Choroid plexus epithelial cell (primary cell): ENCODE results near the gene KIF1A.
A peak's percentile ranks its signal among the peaks of the same experiment; 100 is the strongest.

Experiments used
- DNase-seq: peaks from one replicate; pipeline ENCODE4 v3.0.0-alpha.2; 2010; ENCODE audit warnings: low read depth
- H3K4me3 ChIP-seq: 2 replicates; pipeline ENCODE4 v1.5.1; 2011; ENCODE audit warnings: low read depth, mild to moderate bottlenecking, control low read depth, low read length, moderate library complexity
- TF ChIP-seq, protein P1 (sequence below): conservative IDR thresholded peaks from 2 replicates; pipeline ENCODE4 v1.5.1; 2011; ENCODE audit warnings: low read depth, mild to moderate bottlenecking, control low read depth, inconsistent platforms, low read length, moderate library complexity

Gene KIF1A

DNA sequence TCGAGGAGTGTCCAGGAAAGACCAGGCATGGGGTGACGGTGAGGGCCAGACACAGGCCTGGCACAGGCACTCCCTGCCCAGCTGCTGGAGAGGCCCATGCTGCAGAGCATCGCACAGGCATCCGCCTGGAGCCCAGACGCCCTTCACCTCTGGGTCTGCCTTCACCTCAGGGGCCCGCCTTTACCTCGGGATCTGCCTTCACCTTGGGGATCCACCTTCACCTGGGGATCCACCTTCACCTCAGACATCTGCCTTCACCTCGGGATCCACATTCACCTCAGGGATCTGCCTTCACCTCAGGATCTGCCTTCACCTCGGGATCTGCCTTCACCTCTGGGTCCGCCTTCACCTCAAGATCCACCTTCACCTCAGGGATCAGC, 7.7 kb downstream of the KIF1A start:
- TF ChIP-seq, protein P1, sequence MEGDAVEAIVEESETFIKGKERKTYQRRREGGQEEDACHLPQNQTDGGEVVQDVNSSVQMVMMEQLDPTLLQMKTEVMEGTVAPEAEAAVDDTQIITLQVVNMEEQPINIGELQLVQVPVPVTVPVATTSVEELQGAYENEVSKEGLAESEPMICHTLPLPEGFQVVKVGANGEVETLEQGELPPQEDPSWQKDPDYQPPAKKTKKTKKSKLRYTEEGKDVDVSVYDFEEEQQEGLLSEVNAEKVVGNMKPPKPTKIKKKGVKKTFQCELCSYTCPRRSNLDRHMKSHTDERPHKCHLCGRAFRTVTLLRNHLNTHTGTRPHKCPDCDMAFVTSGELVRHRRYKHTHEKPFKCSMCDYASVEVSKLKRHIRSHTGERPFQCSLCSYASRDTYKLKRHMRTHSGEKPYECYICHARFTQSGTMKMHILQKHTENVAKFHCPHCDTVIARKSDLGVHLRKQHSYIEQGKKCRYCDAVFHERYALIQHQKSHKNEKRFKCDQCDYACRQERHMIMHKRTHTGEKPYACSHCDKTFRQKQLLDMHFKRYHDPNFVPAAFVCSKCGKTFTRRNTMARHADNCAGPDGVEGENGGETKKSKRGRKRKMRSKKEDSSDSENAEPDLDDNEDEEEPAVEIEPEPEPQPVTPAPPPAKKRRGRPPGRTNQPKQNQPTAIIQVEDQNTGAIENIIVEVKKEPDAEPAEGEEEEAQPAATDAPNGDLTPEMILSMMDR: no peak
- no peak overlapping the region for H3K4me3 ChIP-seq
- DNase-seq: no peak

DNA sequence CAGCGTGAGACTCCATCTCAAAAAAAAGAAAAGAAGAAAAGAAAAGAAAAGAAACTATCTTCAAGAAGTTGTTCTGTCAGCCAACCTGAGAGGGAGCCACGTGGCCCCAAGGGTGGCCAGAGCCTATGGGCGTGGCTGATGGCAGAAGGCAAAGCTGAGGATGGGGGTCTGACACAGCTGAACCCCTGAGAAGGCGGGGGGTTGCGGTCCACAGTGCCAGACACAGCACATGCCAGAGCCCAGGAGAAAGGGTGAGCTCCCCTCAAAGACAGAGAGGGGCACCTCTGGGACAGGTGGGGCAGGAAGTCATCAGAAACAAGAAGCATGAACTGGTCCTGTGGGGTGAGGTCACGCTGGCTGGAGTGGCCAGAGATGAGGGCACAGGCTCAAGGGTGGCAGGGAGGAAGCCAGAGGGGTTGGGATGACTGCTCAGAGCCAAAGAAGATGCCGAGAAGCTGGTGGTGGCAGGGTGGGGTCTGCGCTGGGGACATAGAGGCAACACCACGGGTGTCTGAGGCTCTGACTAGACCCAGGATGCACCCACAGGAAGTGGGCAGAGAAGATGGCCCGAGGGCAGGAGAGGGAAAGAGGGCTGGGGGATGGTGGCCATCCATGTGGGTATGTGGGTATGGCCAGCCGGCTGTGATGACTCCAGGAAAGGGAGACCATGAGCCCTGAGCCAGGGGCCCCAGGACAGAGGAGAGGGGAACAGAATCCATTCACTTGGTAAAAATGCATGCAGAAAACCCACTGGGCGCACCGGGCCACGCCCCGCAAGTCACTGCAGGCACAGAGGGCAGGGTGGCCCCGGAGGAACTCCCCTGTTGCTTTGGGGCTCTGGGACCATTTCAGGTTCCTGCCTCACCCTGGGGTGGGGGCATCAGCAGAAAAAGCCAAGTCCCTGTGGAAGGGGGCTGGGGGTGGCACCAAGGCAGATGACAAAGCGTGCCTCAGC, 8.4 kb downstream of the KIF1A start:
- DNase-seq: no peak
- H3K4me3 ChIP-seq: no peak overlapping the region
- TF ChIP-seq, protein P1: no peak

DNA sequence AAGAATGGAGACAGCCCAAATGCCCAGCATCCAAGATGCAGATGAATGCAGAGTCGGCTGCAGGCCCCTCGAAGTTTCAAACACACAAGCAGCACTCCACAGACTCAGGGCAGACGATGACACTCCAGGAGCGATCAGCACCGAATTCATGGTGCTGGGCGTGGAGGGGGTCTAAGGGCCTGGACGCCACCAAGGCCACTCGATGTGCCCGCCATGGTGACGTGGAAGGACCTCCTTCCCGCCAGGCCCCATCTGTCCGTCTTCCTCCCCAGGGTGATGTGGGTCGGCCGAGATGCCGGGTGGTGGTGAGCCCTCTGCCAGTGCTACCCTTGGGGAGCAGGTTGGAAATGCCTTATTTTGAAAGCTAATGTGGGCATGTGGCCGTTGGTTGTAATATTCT, 9.4 kb downstream of the KIF1A start:
- DNase-seq: no peak
- TF ChIP-seq, protein P1: no peak

DNA sequence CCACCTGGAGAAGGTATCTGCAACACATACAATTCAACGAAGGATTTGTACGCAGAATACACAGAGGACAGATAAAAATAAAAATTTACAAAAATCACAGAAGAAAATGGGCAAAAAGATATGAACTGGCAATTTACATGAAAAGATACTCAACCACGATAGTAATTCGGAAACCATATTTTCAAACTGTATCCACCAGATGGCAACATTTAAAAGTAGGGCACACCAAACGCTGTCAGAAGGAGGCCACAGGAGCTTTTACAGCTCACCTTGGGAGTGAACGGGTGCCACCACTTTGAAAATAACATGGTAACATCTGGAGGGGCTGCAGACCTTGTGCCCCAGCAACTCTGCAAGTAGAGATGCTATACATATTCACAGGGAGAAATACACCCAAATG, 9.8 kb downstream of the KIF1A start:
- H3K4me3 ChIP-seq: no peak overlapping the region
- TF ChIP-seq, protein P1: peak; percentile 32
- DNase-seq: peak; percentile 5

More for the DNA sequence above, 9.4 kb downstream of the KIF1A start:
- H3K4me3 ChIP-seq: no peak overlapping the region

DNA sequence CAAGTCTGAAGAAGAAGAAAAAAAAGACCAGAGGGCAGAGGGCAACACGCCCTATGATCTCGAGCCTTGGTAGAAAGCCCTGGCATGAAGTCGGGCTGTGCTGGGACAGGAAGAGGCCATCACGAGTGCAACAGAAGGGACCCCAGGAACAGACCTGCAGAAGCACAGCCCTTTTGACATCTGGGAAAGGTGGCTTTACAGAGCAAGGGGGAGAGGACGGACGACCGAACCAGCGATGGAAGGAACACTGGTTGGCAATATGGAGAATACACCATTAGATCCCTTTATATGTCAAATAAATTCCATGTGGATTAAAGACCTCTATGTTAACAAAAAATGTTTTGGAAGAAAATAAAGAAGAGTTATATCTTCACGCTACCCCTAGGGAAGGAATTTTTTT, 10.7 kb downstream of the KIF1A start:
- TF ChIP-seq, protein P1: no peak
- no peak for DNase-seq
- no peak overlapping the region for H3K4me3 ChIP-seq

DNA sequence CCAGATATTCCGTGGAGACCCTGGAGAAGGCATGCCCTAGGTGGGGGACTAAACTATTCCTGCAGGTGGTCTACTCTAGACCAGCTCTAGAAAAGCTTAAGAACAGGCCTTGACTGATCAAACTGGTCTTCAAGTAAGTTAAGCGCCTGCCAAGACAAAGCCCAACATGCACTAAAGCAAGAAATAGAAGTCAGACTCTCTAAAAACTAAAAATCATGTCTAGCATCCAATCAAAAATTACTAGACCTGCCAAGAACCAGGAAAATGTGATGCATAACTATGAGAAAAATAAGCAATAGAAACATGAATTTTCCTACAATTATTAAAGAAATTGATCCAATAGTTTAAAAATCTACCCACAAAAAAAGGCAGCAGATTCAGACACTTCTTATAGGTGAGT, 13.6 kb downstream of the KIF1A start:
- H3K4me3 ChIP-seq: no peak overlapping the region
- TF ChIP-seq, protein P1: no peak
- no peak for DNase-seq

DNA sequence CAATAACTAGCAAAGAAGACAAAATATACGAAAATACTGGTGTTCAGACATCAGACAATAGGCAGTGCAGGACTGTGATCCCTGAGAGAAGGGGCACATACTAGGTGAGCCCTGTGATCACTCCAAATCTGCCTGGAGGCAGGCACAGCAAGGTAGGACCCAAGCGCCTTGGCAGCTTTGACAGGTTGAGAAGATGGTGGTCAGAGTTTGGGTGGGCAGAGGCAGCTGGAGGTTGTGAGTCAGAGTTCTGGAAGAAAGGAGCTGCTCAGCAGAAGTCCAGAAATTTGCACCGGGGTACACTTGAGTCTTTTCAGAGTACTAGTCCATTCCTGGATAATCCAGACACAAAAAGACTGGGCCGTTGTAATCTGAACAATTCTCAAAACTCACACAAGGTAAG, 14.0 kb downstream of the KIF1A start:
- TF ChIP-seq, protein P1: no peak
- no peak overlapping the region for H3K4me3 ChIP-seq
- no peak for DNase-seq
